ENCODE measurements around the gene PARD3B. TPM values are rescaled to one million over a fixed set of nuclear protein-coding genes. Genes with fewer than 3 reads are reported as not detected.

Gene PARD3B
- total and polyA plus RNA-seq, 2 of the 13 experiments (the other 11 are each of a cell fraction or from before 2014, with no cell fraction given): 0.71 to 2.3 TPM

GRCh38 chr2:204670124-204670523 lies 124.8 kb downstream of the PARD3B start (continued):
- TF ChIP-seq NR2F2 (IDR thresholded peaks at IDR 0.05; ENCODE audit: borderline replicate concordance, low read depth): peak; percentile 92
- TF ChIP-seq ZNF792 (CRISPR knock-in tag; IDR thresholded peaks at IDR 0.05): no peak
- no peak for TF ChIP-seq PRPF4 (IDR thresholded peaks at IDR 0.05; ENCODE audit: low read depth, low read length, poor library complexity, severe bottlenecking)
- no peak for TF ChIP-seq KDM2A (CRISPR knock-in tag; IDR thresholded peaks at IDR 0.05; ENCODE audit: borderline replicate concordance, low read depth)
- no peak; the same call in 1 of the 2 replicates for TF ChIP-seq USF2 (IDR thresholded peaks at IDR 0.05; ENCODE audit: low read depth, low read length)
- peak; percentile 66; the same call in 1 of the 2 replicates for TF ChIP-seq USF2 (CRISPR knock-in tag; IDR thresholded peaks at IDR 0.05; ENCODE audit: borderline replicate concordance)
- TF ChIP-seq NFYC (CRISPR knock-in tag; IDR thresholded peaks at IDR 0.05): peak; percentile 53
- TF ChIP-seq ZBTB37 (CRISPR knock-in tag; IDR thresholded peaks at IDR 0.05): peak; percentile 79
- peak; percentile 79 for TF ChIP-seq PAXIP1 (CRISPR knock-in tag; conservative IDR thresholded peaks at IDR 0.05)
- TF ChIP-seq HNF1B (CRISPR knock-in tag; IDR thresholded peaks at IDR 0.05): peak; percentile 64; the same call in 1 of the 2 replicates
- 0 out of 2 replicates have a peak, but pooled peaks have one; percentile 14 for TF ChIP-seq MAX (IDR thresholded peaks at IDR 0.05)

Measured in HepG2 (cell line).